NT2/D1 (cell line): Measurements from ENCODE around the gene ACSS3.

Source experiments
- DNase-seq: peaks from one replicate; pipeline ENCODE4 v3.0.0-alpha.2; 2011; ENCODE audit warnings: low read depth, low spot score
- H3K27me3 ChIP-seq: 2 replicates; pipeline ENCODE4 v1.6.0; 2011; ENCODE audit warnings: mild to moderate bottlenecking; ENCODE audit not compliant: insufficient read length, insufficient read depth
- H3K36me3 ChIP-seq: 2 replicates; pipeline ENCODE4 v1.6.1; 2011; ENCODE audit warnings: mild to moderate bottlenecking, low read length, mixed read lengths; ENCODE audit not compliant: insufficient read depth, insufficient read length
- H3K4me1 ChIP-seq: 2 replicates; pipeline ENCODE4 v1.5.1; 2011; ENCODE audit not compliant: insufficient read depth, insufficient read length
- H3K4me3 ChIP-seq: 2 replicates; pipeline ENCODE4 v1.5.1; 2011; ENCODE audit warnings: low read depth; ENCODE audit not compliant: insufficient read length
- H3K9ac ChIP-seq: 2 replicates; pipeline ENCODE4 v1.6.0; 2011; ENCODE audit warnings: low read depth; ENCODE audit not compliant: insufficient read length
- H3K9me3 ChIP-seq: 2 replicates; pipeline ENCODE4 v1.5.1; 2011; ENCODE audit warnings: mild to moderate bottlenecking, low read length; ENCODE audit not compliant: insufficient read depth
- SUZ12 ChIP-seq: IDR thresholded peaks from 2 replicates; pipeline ENCODE4 v1.6.1; 2011; ENCODE audit not compliant: insufficient read length, insufficient read depth; ENCODE audit errors: extremely low read depth
- YY1 ChIP-seq: IDR thresholded peaks from 2 replicates; pipeline ENCODE4 v1.6.1; 2011; ENCODE audit not compliant: insufficient read length, insufficient read depth
- ZNF274 ChIP-seq: IDR thresholded peaks from 2 replicates; pipeline ENCODE4 v1.6.1; 2011; ENCODE audit warnings: mild to moderate bottlenecking, low read depth, low read length

ACSS3 gene

GRCh38 chr12:81125691-81126090 is 47.8 kb downstream of the ACSS3 start:
- H3K9ac ChIP-seq, result no peak overlapping the region
- DNase-seq, result no peak
- TF ChIP-seq SUZ12 (no peak), ZNF274 (no peak), YY1 (no peak)
- no peaks in the 10 kb centered on the region for H3K27me3 ChIP-seq
- no peaks in the 10 kb centered on the region for H3K36me3 ChIP-seq
- H3K4me1 ChIP-seq, result no peaks in the 10 kb centered on the region
- H3K4me3 ChIP-seq, result no peak overlapping the region
- H3K9me3 ChIP-seq, result no peaks in the 10 kb centered on the region

- Histone ChIP-seq H3K4me3 (no peak overlapping the region), H3K36me3 (no peaks in the 10 kb centered on the region), H3K4me1 (no peaks in the 10 kb centered on the region), H3K9me3 (no peaks in the 10 kb centered on the region), H3K9ac (no peak overlapping the region), H3K27me3 (no peaks in the 10 kb centered on the region)
- TF ChIP-seq YY1, result no peak
- no peak for TF ChIP-seq ZNF274
- no peak for TF ChIP-seq SUZ12
- peak; percentile 20 for DNase-seq
Observed at GRCh38 chr12:81128930-81129554, 51.2 kb downstream of the ACSS3 start.

DNA sequence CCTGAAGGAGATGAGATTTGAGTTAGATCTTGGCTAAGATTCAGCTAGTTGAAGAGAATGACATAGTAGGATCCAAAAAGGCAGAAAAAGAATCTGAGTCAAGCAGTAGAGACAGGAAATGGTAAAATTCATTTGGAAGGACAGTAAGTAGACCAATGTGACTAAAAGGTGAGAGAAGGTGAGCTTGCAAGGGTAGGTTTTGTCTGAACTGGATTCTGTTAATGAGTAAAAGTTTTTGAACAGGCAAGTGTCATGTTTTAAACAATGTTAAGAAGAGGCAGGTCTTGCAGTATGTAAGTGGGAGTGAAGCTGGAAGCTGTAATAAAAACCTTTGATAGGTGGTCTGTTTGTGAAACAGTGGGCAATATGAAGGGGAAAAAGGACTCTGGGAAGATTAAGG is 58.6 kb downstream of the ACSS3 start:
- Histone ChIP-seq H3K4me3 (no peak overlapping the region), H3K36me3 (no peaks in the 10 kb centered on the region), H3K9ac (no peak overlapping the region), H3K4me1 (no peaks in the 10 kb centered on the region), H3K27me3 (no peaks in the 10 kb centered on the region), H3K9me3 (no peaks in the 10 kb centered on the region)
- DNase-seq, result no peak
- no peak for TF ChIP-seq YY1
- no peak for TF ChIP-seq SUZ12
- no peak for TF ChIP-seq ZNF274

DNA sequence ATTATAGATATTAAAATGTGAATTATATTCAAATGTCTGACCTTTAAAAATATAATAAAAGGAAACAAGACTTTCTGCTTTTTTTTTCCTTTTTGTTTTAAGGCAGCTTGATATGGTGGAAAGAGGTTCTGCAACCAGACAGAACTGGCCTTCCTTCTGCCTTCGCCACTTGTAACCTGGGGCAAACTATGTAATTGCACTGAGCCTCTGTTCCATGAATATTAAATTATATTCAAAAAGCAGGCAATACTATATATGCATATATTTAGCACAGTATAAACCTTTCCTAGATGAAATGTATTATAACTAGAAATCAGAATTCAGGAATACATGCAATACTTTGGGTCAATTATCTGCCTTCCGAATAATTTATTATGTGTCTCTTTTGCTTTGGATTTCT is 59.9 kb downstream of the ACSS3 start:
- no peaks in the 10 kb centered on the region for H3K27me3 ChIP-seq
- H3K9ac ChIP-seq, result no peak overlapping the region
- no peak overlapping the region for H3K4me3 ChIP-seq
- no peaks in the 10 kb centered on the region for H3K4me1 ChIP-seq
- TF ChIP-seq YY1, result no peak
- TF ChIP-seq ZNF274, result no peak
- TF ChIP-seq SUZ12, result no peak
- no peak for DNase-seq
- H3K9me3 ChIP-seq, result no peaks in the 10 kb centered on the region
- H3K36me3 ChIP-seq, result no peaks in the 10 kb centered on the region

GRCh38 chr12:81141217-81141616 is 63.3 kb downstream of the ACSS3 start:
- no peak for DNase-seq

DNA sequence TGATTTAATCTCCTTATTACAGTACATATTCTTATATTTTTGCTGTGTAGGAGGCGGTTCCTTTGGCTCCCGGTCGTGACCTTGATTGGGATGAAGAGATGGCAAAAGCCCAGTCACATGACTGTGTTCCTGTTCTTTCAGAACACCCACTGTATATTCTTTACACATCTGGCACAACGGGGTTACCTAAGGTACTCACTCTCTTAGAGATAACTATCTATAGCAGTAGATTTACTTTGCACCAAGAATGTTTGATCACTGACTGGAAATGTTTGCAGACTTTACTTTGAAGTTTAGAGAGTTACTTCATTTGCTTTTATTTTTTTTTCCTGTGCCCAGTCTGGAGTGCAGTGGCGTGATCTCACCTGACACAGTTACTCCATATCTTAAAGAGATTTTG is 65.2 kb downstream of the ACSS3 start:
- Histone ChIP-seq H3K9ac (no peak overlapping the region), H3K27me3 (no peaks in the 10 kb centered on the region), H3K36me3 (no peaks in the 10 kb centered on the region), H3K4me3 (no peak overlapping the region), H3K4me1 (no peaks in the 10 kb centered on the region), H3K9me3 (no peaks in the 10 kb centered on the region)
- no peak for DNase-seq
- no peak for TF ChIP-seq YY1

More at GRCh38 chr12:81141217-81141616, 63.3 kb downstream of the ACSS3 start:
- Histone ChIP-seq H3K4me3 (no peak overlapping the region), H3K36me3 (no peaks in the 10 kb centered on the region), H3K9me3 (no peaks in the 10 kb centered on the region), H3K9ac (no peak overlapping the region), H3K4me1 (no peaks in the 10 kb centered on the region), H3K27me3 (no peaks in the 10 kb centered on the region)
- no peak for TF ChIP-seq ZNF274
- no peak for TF ChIP-seq YY1
- no peak for TF ChIP-seq SUZ12

DNA sequence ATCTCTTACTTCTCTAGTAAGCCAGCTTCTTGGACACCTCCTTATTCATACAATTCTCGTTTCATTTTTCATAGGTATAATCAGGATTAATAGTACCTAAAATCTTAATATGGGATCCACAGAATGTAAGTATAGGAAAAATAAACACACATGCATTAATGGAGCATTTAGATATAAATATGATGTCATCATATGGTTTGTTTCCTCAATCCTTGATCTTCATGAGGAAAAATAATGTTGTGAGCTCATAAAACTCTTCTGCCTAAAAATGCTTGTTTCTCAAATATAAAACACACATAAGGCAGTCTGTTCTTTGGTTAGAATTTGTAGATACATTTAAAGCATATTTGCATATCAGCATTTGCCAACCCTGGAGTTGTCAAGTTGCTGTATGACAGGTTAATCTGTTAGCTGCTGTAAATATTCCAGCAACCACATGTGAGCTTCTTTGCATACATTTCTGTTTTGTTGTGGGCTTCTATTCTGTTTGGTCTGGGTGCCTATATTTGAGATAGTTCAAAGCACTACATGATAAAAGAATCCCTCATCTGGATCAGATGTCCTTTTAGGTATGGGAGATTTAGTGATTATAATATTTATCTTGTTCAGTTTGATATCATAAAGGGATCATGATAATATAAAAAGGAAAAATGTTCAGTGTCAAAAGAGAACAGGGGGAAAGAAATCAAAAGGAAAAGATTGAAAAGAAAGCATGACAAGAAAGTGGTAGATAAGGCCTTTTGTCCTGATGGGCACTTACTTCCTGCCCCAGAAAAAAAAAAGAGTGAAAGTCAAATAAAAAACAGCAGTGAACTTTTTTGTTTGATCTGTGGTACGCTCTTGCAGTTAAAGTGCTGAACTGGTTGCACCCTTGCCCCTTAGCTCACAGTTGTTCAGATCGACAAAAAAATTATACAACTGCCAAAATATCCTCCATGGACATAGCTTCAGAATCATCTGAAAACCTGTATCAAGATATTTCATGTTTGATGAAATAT is 68.6 kb downstream of the ACSS3 start:
- Histone ChIP-seq H3K9me3 (no peaks in the 10 kb centered on the region), H3K4me1 (no peaks in the 10 kb centered on the region), H3K36me3 (no peaks in the 10 kb centered on the region), H3K27me3 (no peaks in the 10 kb centered on the region), H3K9ac (no peak overlapping the region), H3K4me3 (no peak overlapping the region)
- TF ChIP-seq SUZ12 (no peak), ZNF274 (no peak), YY1 (no peak)
- DNase-seq, result no peak
